ENCODE data around the gene ACBD6.

The ACBD6 gene

DNA sequence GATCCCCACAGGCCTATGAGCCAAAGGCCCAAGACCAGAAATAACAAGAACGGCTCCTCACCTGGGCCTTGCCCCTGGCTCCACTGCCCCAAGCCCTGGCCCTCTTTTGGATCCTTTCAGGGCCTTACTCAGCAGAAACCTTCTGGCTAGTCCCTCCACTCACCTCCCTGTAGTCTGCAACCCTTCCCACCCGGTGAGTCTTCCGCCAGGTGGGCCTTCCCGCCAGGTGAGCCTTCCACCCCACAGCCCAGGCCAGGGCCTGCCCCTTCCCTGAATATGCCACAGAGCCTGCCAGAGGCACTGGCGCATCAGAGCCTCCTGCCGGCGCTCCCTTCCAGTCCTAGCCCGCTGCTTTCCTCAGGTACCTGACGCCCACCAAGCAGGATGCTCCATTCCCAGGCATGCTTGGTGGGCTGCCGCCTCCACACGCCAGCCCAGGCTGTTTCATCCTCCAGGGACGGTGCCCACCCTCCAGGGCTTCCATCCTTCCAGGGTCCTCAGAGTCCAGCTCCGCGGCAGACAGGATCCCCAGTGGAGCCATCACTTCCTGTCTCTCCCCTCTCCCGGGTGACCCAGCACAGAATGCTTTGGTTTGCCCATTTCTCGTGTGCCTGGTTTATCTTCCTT lies 251.4 kb downstream of the ACBD6 start:
- no peak for DNase-seq (ENCODE audit: low read depth)
- no peak overlapping the region for H3K4me3 ChIP-seq (ENCODE audit: low read depth, low read length)
- TF ChIP-seq CTCF (IDR thresholded peaks at IDR 0.05; ENCODE audit: low read depth, low read length, missing control alignments), result no peak

DNA sequence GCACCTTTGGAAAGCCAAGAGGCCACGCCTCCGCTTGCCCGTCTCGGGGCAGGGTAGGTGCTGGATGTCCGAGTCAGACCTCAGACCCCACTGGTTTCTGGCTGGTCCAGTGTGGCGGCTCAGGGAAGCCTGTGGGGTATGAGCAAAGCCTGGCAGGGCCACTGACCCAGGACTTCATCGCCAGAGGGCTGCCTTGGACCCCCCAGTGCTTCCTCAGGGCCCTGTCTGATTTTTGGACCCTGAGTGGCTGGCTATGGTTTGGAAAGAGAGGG lies 251.9 kb downstream of the ACBD6 start:
- no peak for DNase-seq (ENCODE audit: low read depth)
- TF ChIP-seq CTCF (IDR thresholded peaks at IDR 0.05; ENCODE audit: low read depth, low read length, missing control alignments), result no peak
- no peak overlapping the region for H3K4me3 ChIP-seq (ENCODE audit: low read depth, low read length)

- DNase-seq (ENCODE audit: low read depth), result no peak
- H3K4me3 ChIP-seq (ENCODE audit: low read depth, low read length), result no peak overlapping the region
- no peak for TF ChIP-seq CTCF (IDR thresholded peaks at IDR 0.05; ENCODE audit: low read depth, low read length, missing control alignments)
Observed at GRCh38 chr1:180249725-180250498, 252.5 kb downstream of the ACBD6 start.

- DNase-seq (ENCODE audit: low read depth), result no peak
- peak; percentile 38 for TF ChIP-seq CTCF (IDR thresholded peaks at IDR 0.05; ENCODE audit: low read depth, low read length, missing control alignments)
Observed at GRCh38 chr1:180248731-180249681, 253.4 kb downstream of the ACBD6 start.

GRCh38 chr1:180248176-180248575 lies 254.2 kb downstream of the ACBD6 start:
- H3K4me3 ChIP-seq (ENCODE audit: low read depth, low read length), result no peak overlapping the region
- no peak for TF ChIP-seq CTCF (IDR thresholded peaks at IDR 0.05; ENCODE audit: low read depth, low read length, missing control alignments)
- no peak for DNase-seq (ENCODE audit: low read depth)

More at GRCh38 chr1:180248731-180249681, 253.4 kb downstream of the ACBD6 start:
- no peak overlapping the region for H3K4me3 ChIP-seq (ENCODE audit: low read depth, low read length)

- no peak for TF ChIP-seq CTCF (IDR thresholded peaks at IDR 0.05; ENCODE audit: low read depth, low read length, missing control alignments)
- no peak for DNase-seq (ENCODE audit: low read depth)
- no peak overlapping the region for H3K4me3 ChIP-seq (ENCODE audit: low read depth, low read length)
Observed at GRCh38 chr1:180247580-180247979, 254.8 kb downstream of the ACBD6 start.
